Stimulated activated naive CD8-positive, alpha-beta T cell treated with anti-CD3 and anti-CD28 coated beads, Interleukin-15, Interleukin-2, amounts not matched to agents 100 U/mL and 50 U/mL, for 24 hours (primary cell): ENCODE measurements around the gene RFLNA.

Experiments
- ATAC-seq: fragments of 150-1000 bp; cut with Tn5 transposase; one replicate; pipeline ENCODE4 v1.10.0; 2021
- DNase-seq: peaks from one replicate; pipeline ENCODE4 v3.0.0; 2021

The RFLNA gene

DNA sequence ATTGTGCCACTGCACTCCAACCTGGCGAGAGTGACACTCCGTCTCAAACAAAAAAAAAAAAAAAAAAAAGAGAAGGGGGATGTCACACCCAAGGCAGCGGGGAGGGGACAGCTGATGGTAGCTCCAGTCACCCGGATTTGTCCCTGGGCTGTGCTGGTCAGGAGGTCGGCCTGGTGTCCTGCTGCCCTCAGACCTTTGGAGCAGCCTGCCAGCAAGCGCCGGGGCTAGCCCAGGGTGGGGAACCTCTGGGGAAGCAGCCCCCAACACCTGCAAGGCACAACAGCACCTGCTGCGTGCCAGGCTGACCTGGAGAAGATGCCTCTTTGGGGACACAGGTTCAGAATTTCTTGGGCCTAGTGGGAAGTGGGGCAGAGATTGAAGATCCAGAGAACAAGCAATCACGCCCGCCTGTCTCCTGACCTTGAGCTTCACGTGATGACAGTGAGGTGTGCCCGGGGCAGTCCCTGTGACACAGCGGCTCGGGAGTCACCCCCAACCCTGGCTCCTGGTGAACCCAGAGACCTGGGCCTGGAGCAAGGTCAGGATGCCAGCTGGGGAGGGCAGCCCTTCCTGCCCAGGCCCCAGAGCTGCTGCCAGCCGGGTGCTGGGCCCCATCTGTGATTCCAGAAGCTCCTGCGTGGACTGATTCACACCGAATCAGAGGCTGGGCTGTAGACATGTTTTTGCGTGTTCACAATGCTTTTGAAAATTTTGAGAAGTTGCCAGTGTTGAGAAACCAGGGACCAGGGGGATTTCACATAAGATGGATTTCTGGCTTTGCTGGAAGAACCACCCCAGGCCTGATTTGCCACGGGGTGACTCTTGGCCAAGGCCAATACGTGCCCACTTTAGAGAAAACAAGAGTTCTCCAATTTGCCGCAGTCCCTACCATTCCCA is 66.4 kb downstream of the RFLNA start:
- ATAC-seq, result no peak

GRCh38 chr12:124361996-124362395 is 67.1 kb downstream of the RFLNA start:
- no peak for DNase-seq
- no peak for ATAC-seq

More for the DNA sequence above, 66.4 kb downstream of the RFLNA start:
- DNase-seq, result no peak

- ATAC-seq (no peak), DNase-seq (no peak)
These were observed 68.6 kb downstream of the RFLNA start for GRCh38 chr12:124363353-124363965.

DNA sequence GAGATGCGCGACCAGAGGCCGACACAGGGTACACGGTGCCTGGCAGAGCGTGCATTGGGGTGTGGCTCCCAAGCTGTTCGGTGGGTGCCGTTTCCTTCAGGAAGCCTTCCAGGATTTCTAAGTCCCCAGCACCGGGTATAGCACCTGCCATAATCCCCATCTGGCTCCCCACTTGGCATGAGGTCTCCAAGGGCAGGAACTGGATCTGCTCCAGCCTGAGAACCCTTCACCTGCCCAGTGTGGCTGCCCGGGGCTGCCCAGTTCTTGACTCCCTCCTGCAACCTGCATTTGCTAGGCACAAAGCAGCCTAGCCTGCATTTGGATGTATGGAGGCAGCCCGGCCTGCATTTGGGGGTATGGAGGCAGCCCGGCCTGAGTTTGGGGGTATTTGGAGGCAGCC is 69.7 kb downstream of the RFLNA start:
- ATAC-seq (no peak), DNase-seq (no peak)
